Lower lobe of right lung (tissue), 2 donors: ENCODE results near the gene ANXA2. TPM values are rescaled to one million over a fixed set of nuclear protein-coding genes. Genes with fewer than 3 reads are reported as not detected.
A peak's percentile ranks its signal among the peaks of the same experiment; 100 is the strongest.

ENCODE experiments used
- ATAC-seq, 2 donors: fragments of 200-7000 bp; cut with Tn5 transposase; one replicate each; pipeline ENCODE4 v1.9.1; 2020 to 2022; ENCODE audit warnings: mild to moderate bottlenecking in 2 of 2, moderate library complexity in 2 of 2
- DNase-seq: peaks from one replicate; pipeline ENCODE4 v3.0.0-alpha.2; 2020
- H3K27ac ChIP-seq: fragments of 200-600 bp; one replicate; pipeline ENCODE4 v1.8.0; 2022
- H3K27me3 ChIP-seq: fragments of 200-600 bp; one replicate; pipeline ENCODE4 v1.8.0; 2022; ENCODE audit warnings: low read depth
- H3K36me3 ChIP-seq: fragments of 200-600 bp; one replicate; pipeline ENCODE4 v1.8.0; 2022; ENCODE audit warnings: mild to moderate bottlenecking
- H3K4me1 ChIP-seq: fragments of 200-600 bp; one replicate; pipeline ENCODE4 v1.8.0; 2022
- H3K4me3 ChIP-seq: fragments of 200-600 bp; one replicate; pipeline ENCODE4 v1.8.0; 2022; ENCODE audit warnings: mild to moderate bottlenecking
- H3K9me3 ChIP-seq: fragments of 200-600 bp; one replicate; pipeline ENCODE4 v1.8.0; 2022
- intact Hi-C: fragments of 100-400 bp; cut with DNase I; formaldehyde crosslinking; loops from one replicate; pipeline ENCODE4 v1.11.0; 2022
- total RNA-seq: library from RNA; stranded (reverse); fragmentation: NEBNext Ultra II Directional; extraction: Animal tissue kit (Norgen Biotek cat#: 25700); gene quantifications from one replicate; pipeline ENCODE4 v1.2.1, GENCODE V29; 2021
- TF ChIP-seq, protein P1 (sequence below): fragments of 200-600 bp; IDR thresholded peaks from one replicate; pipeline ENCODE4 v1.8.0; 2022; ENCODE audit warnings: antibody characterized with exemption, mild to moderate bottlenecking
- donor health status: DM: no; HTN: yes; CAD: no; lungs with severe emphysema.

Gene ANXA2
- total RNA-seq, 1 donor from 2014 or later, result 834 TPM

DNA sequence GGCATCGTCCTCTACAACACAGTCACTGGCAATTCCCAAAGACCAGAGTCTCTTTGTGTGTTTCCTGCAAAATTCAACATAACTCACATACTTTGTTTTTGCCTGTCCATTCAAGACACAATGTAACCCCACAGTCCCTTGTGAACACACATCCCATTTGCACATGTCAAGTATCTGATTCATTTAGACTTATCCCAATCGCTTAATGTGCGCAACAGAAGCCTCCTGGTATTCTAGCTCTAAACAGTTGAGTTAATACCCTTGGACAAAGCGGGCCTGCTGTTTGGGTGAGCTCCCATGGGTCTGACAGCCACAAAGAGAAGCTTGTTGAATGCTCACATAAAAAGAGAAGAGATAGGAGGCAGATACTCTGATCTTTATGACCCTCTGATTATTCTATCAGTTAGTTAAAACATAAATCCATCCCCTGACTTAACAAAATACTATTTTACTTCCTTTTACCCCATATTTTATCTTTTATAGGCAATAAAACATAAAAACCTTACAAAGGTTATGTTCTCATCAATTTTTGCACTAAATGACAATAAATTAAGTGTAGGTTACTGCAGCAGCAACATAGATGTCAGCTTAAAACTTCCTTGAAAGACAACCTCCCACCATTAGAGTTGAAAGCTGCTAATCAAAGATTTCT lies 79.4 kb downstream of the ANXA2 start:
- no peak for ATAC-seq
- DNase-seq, result no peak
- Histone ChIP-seq H3K4me3 (no peak overlapping the region), H3K9me3 (no peaks in the 10 kb centered on the region), H3K4me1 (no peaks in the 10 kb centered on the region), H3K27me3 (peaks cover 6% of the 10 kb centered on the region), H3K27ac (no peak overlapping the region), H3K36me3 (no peaks in the 10 kb centered on the region)
- intact Hi-C loops, result no loop called here
- TF ChIP-seq, protein P1, sequence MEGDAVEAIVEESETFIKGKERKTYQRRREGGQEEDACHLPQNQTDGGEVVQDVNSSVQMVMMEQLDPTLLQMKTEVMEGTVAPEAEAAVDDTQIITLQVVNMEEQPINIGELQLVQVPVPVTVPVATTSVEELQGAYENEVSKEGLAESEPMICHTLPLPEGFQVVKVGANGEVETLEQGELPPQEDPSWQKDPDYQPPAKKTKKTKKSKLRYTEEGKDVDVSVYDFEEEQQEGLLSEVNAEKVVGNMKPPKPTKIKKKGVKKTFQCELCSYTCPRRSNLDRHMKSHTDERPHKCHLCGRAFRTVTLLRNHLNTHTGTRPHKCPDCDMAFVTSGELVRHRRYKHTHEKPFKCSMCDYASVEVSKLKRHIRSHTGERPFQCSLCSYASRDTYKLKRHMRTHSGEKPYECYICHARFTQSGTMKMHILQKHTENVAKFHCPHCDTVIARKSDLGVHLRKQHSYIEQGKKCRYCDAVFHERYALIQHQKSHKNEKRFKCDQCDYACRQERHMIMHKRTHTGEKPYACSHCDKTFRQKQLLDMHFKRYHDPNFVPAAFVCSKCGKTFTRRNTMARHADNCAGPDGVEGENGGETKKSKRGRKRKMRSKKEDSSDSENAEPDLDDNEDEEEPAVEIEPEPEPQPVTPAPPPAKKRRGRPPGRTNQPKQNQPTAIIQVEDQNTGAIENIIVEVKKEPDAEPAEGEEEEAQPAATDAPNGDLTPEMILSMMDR, result no peak

DNA sequence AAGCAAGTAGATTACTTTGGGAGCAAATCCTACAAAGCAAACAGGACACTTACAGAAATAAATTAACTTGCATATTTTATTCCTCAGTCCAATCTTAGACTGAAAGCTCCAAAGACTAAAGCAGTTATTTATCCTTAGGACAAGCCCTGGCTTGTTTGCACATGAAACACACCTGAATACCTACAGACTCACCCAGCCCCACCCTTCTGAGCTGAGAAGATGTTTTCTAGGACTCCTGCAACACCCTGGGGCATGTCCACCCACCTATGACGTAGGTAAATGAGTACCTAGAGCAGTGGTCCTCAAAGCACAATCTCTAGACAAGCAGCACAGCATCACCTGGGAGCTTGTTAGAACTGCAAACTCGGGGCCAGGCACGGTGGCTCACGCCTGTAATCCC lies 80.8 kb downstream of the ANXA2 start:
- no peak for DNase-seq
- peak in 1 of 2 donors; percentile 30 for ATAC-seq
- TF ChIP-seq, protein P1, result no peak
- Histone ChIP-seq H3K4me1 (no peaks in the 10 kb centered on the region), H3K4me3 (no peak overlapping the region), H3K27ac (no peak overlapping the region), H3K9me3 (no peaks in the 10 kb centered on the region), H3K36me3 (no peaks in the 10 kb centered on the region), H3K27me3 (peaks cover 3% of the 10 kb centered on the region)
- intact Hi-C loops, result no loop called here

- no peak overlapping the region for H3K4me3 ChIP-seq
Observed at GRCh38 chr15:60315878-60316277, 81.9 kb downstream of the ANXA2 start.

DNA sequence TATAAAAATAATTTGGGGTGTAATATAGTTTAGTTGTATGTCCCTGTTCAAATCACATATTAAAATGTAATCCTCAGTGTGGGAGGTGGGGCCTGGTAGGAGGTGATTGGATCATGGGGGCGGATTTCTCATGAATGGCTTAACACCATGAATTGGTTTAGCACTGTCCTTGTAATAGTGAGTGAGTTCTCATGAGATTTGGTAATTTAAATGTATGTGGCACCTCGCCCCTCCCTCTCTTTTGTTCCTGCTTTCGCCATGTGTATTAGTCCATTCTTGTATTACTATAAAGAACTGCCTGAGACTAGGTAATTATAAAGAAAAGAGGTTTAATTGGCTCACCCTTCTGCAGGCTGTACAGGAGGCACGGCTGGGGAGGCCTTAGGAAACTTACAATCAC lies 83.9 kb downstream of the ANXA2 start:
- ATAC-seq (no peak), DNase-seq (no peak)
- Histone ChIP-seq H3K4me1 (no peaks in the 10 kb centered on the region), H3K36me3 (no peaks in the 10 kb centered on the region), H3K9me3 (no peaks in the 10 kb centered on the region), H3K27me3 (no peaks in the 10 kb centered on the region), H3K4me3 (no peak overlapping the region), H3K27ac (no peak overlapping the region)
- intact Hi-C loops, result no loop called here
- TF ChIP-seq, protein P1, result no peak

More at GRCh38 chr15:60315878-60316277, 81.9 kb downstream of the ANXA2 start:
- Histone ChIP-seq H3K9me3 (no peaks in the 10 kb centered on the region), H3K4me1 (no peaks in the 10 kb centered on the region), H3K36me3 (no peaks in the 10 kb centered on the region), H3K27me3 (no peaks in the 10 kb centered on the region), H3K27ac (no peak overlapping the region)
- TF ChIP-seq, protein P1, result no peak
- intact Hi-C loops, result no loop called here
- no peak for ATAC-seq
- no peak for DNase-seq

- no peak for DNase-seq
- intact Hi-C loops, result no loop called here
- no peaks in the 10 kb centered on the region for H3K9me3 ChIP-seq
- H3K27ac ChIP-seq, result no peak overlapping the region
- TF ChIP-seq, protein P1, result no peak
- H3K4me1 ChIP-seq, result no peaks in the 10 kb centered on the region
- H3K27me3 ChIP-seq, result no peaks in the 10 kb centered on the region
- H3K36me3 ChIP-seq, result no peaks in the 10 kb centered on the region
- H3K4me3 ChIP-seq, result no peak overlapping the region
- no peak for ATAC-seq
Observed at GRCh38 chr15:60307034-60307433, 90.8 kb downstream of the ANXA2 start.
